ENCODE results near the gene FGGY.

DNA sequence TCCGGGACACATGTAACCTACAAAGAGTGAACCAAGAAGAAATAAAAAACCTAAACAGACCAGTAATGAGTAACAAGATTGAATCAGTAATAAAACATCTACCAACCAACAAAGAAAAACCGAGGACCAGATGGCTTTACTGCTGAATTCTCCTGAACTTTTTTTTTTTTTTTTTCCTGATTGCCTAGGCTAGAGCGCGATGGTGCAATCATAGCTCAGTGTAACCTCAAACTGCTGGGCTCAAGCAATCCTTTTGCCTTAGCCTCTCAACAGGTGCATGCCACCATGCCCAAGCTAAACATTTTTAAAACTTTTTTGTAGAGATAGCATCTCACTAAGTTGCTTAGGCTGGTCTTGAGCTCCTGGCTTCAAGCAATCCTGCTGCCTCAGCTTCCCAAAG lies 11.2 kb upstream of the FGGY start:
- TF ChIP-seq EZH2 (IDR thresholded peaks at IDR 0.05; ENCODE audit: borderline replicate concordance, low read depth, low read length, severe bottlenecking) (no peak), GATA2 (IDR thresholded peaks at IDR 0.05; ENCODE audit: insufficient read depth, insufficient read length, low read depth, low read length) (no peak)

Measured in endothelial cell of umbilical vein (primary cell).